Bronchial epithelial cell (primary cell): ENCODE results near the gene SKI. TPM values are rescaled to one million over a fixed set of nuclear protein-coding genes. Genes with fewer than 3 reads are reported as not detected.

Experiments used
- DNase-seq: peaks from one replicate; pipeline ENCODE4 v3.0.0-alpha.2; 2010; ENCODE audit warnings: low read depth
- FAIRE-seq: peaks from 2 replicates; lab custom pipeline; 2011; peaks lifted over from hg19 to GRCh38; lab: Jason Lieb, UNC
- H3K27me3 ChIP-seq: 2 replicates; pipeline ENCODE4 v1.5.1; 2011; ENCODE audit warnings: low read length; ENCODE audit not compliant: control insufficient read depth, insufficient read depth
- H3K36me3 ChIP-seq: 2 replicates; pipeline ENCODE4 v1.5.1; 2011; ENCODE audit warnings: low read length; ENCODE audit not compliant: control insufficient read depth, insufficient read depth
- H3K4me3 ChIP-seq: 2 replicates; pipeline ENCODE4 v1.5.1; 2011; ENCODE audit warnings: mild to moderate bottlenecking, low read depth, low read length, control low read depth
- CTCF ChIP-seq: IDR thresholded peaks from 2 replicates; pipeline ENCODE4 v1.5.1; 2011; ENCODE audit warnings: mild to moderate bottlenecking, moderate library complexity, low read length, control low read depth, inconsistent platforms; ENCODE audit not compliant: insufficient read depth, severe bottlenecking
- total RNA-seq: library from RNA; depleted of rRNA; stranded (reverse); fragments of >200 nt; gene quantifications from 2 replicates; pipeline ENCODE4 v1.2.1, GENCODE V29; 2014

SKI gene
- total RNA-seq, 1 donor from 2014 or later = 8.4 TPM

- H3K4me3 ChIP-seq = no peak overlapping the region
- H3K27me3 ChIP-seq = no peaks in the 10 kb centered on the region
- TF ChIP-seq CTCF = no peak
- no peaks in the 10 kb centered on the region for H3K36me3 ChIP-seq
- FAIRE-seq (no peak), DNase-seq (no peak)
These were observed 12.8 kb upstream of the SKI start for GRCh38 chr1:2215329-2215728.

- TF ChIP-seq CTCF = no peak
- FAIRE-seq = no peak
- Histone ChIP-seq H3K36me3 (no peaks in the 10 kb centered on the region), H3K4me3 (no peak overlapping the region), H3K27me3 (no peaks in the 10 kb centered on the region)
- no peak for DNase-seq
These were observed 12.0 kb upstream of the SKI start for GRCh38 chr1:2215909-2216766.

- Histone ChIP-seq H3K36me3 (no peaks in the 10 kb centered on the region), H3K27me3 (no peaks in the 10 kb centered on the region), H3K4me3 (no peak overlapping the region)
- DNase-seq (no peak), FAIRE-seq (no peak)
- TF ChIP-seq CTCF = no peak
These were observed 11.4 kb upstream of the SKI start for GRCh38 chr1:2216767-2217058.

GRCh38 chr1:2221271-2221670, 6.8 kb upstream of the SKI start:
- H3K27me3 ChIP-seq = no peaks in the 10 kb centered on the region
- no peak for FAIRE-seq
- TF ChIP-seq CTCF = no peak
- no peak overlapping the region for H3K4me3 ChIP-seq
- DNase-seq = no peak
- H3K36me3 ChIP-seq = no peaks in the 10 kb centered on the region

- DNase-seq (no peak), FAIRE-seq (no peak)
- TF ChIP-seq CTCF = no peak
- Histone ChIP-seq H3K4me3 (no peak overlapping the region), H3K36me3 (no peaks in the 10 kb centered on the region), H3K27me3 (no peaks in the 10 kb centered on the region)
These were observed 3.9 kb upstream of the SKI start for GRCh38 chr1:2224170-2224584.
